Erythroblast (primary cell): ENCODE results near the gene KCNB1.

Experiments
- GATA1 ChIP-seq: IDR thresholded peaks from 2 replicates; pipeline ENCODE4 v1.6.1; 2011; ENCODE audit warnings: low read depth, mild to moderate bottlenecking, control low read depth, low read length, moderate library complexity
- POLR2A ChIP-seq: IDR thresholded peaks from 2 replicates; pipeline ENCODE4 v1.6.1; 2011; ENCODE audit warnings: mild to moderate bottlenecking, low read length

- TF ChIP-seq POLR2A, result no peak
- no peak for TF ChIP-seq GATA1
Measured at GRCh38 chr20:49400904-49401303, 81.6 kb downstream of the KCNB1 start.
